GM19438 (cell line): ENCODE measurements around the gene GPR32.
"Not testable (repeated sequence)": the region's sequence is repeated elsewhere in the genome, so short reads cannot be mapped to it uniquely, and the experiment has no call there.

Experiments used
- ATAC-seq: cut with Tn5 transposase; IDR thresholded peaks from one replicate; pipeline ENCODE4 v1.9.1; 2021; ENCODE audit warnings: low read depth; ENCODE audit not compliant: unreplicated experiment

The GPR32 gene

GRCh38 chr19:50797781-50798658 lies 27.8 kb downstream of the GPR32 start:
- ATAC-seq: no peak

- no peak for ATAC-seq
Observed at GRCh38 chr19:50798659-50799546, 28.6 kb downstream of the GPR32 start.

GRCh38 chr19:50799547-50799851 lies 29.2 kb downstream of the GPR32 start:
- no peak for ATAC-seq

- no peak for ATAC-seq
Observed at GRCh38 chr19:50801107-50801506, 30.8 kb downstream of the GPR32 start.

GRCh38 chr19:50803633-50804419 lies 33.6 kb downstream of the GPR32 start:
- ATAC-seq: peak; percentile 19

- ATAC-seq: peak; percentile 93
Observed at GRCh38 chr19:50804420-50805272, 34.4 kb downstream of the GPR32 start.

- ATAC-seq: no peak
Observed at GRCh38 chr19:50808856-50809255, 38.6 kb downstream of the GPR32 start.

- ATAC-seq: not testable (repeated sequence)
Observed at GRCh38 chr19:50811622-50812238, 41.5 kb downstream of the GPR32 start.

- no peak for ATAC-seq
Observed at GRCh38 chr19:50812474-50812873, 42.2 kb downstream of the GPR32 start.

- no peak for ATAC-seq
Observed at GRCh38 chr19:50814883-50815282, 44.6 kb downstream of the GPR32 start.

- ATAC-seq: no peak
Observed at GRCh38 chr19:50815439-50815838, 45.2 kb downstream of the GPR32 start.

- peak; percentile 46 for ATAC-seq
Observed at GRCh38 chr19:50817941-50818858, 47.9 kb downstream of the GPR32 start.

GRCh38 chr19:50818859-50819472 lies 48.7 kb downstream of the GPR32 start:
- ATAC-seq: no peak

GRCh38 chr19:50819636-50820035 lies 49.4 kb downstream of the GPR32 start:
- ATAC-seq: no peak

GRCh38 chr19:50820086-50820485 lies 49.8 kb downstream of the GPR32 start:
- no peak for ATAC-seq

- no peak for ATAC-seq
Observed at GRCh38 chr19:50820549-50821247, 50.4 kb downstream of the GPR32 start.

GRCh38 chr19:50821248-50821612 lies 51.0 kb downstream of the GPR32 start:
- ATAC-seq: no peak
